K562 (cell line): ENCODE measurements around the gene EIF4E1B. TPM values are rescaled to one million over a fixed set of nuclear protein-coding genes. Genes with fewer than 3 reads are reported as not detected.

Source experiments
- ATAC-seq: fragments of 200-7000 bp; cut with Tn5 transposase; 3 replicates; pipeline ENCODE4 v1.9.1; 2020; ENCODE audit warnings: moderate library complexity
- BruUV-seq: library from RNA; stranded (reverse); fragments of 400-500 nt; replicated peaks from 2 replicates; lab custom pipeline; 2021; lab: Mats Ljungman, UMichigan
- CTCF ChIA-PET: fragments of 300-600 bp; formaldehyde crosslinking; extraction: SDS; loops from one replicate; lab custom pipeline; 2021; ENCODE audit warnings: low intra/inter-chr PET ratio; lab: Yijun Ruan, JAX
- POLR2A ChIA-PET: fragments of 300-600, 350-650 bp; sonication (Branson Sonifier 250); formaldehyde crosslinking; extraction: SDS; loops from one replicate; lab custom pipeline; 2021; ENCODE audit warnings: antibody characterized with exemption, inconsistent platforms; lab: Yijun Ruan, JAX
- DNase-seq, 4 experiments: peaks; one replicate each; pipeline versions ENCODE4 v3.0.0 to v3.0.0-alpha.2; 2011 to 2018; ENCODE audit warnings: low spot score in 3 of 4, mixed read lengths in 3 of 4; ENCODE audit errors: extremely low read depth in 1 of 4
- FAIRE-seq: peaks from 2 replicates; lab custom pipeline; 2011; peaks lifted over from hg19 to GRCh38; lab: Jason Lieb, UNC
- H2AFZ ChIP-seq: 2 replicates; pipeline ENCODE4 v1.6.0; 2011; ENCODE audit warnings: low read depth, low read length, control low read depth, inconsistent platforms
- H3K27ac ChIP-seq: fragments of 200-600 bp; 3 replicates; pipeline ENCODE4 v1.8.0; 2011; ENCODE audit warnings: low read depth, mild to moderate bottlenecking, control low read depth, inconsistent platforms, low read length, moderate library complexity, mixed read lengths; ENCODE audit errors: extremely low read depth
- H3K27me3 ChIP-seq, 2 experiments: fragments of 300-600 bp in 1 of 2; 2 replicates in 1 of 2; 3 replicates in 1 of 2; pipeline versions ENCODE4 v1.6.0 to v1.8.0; 2011; ENCODE audit warnings: inconsistent platforms in 2 of 2, low read length in 2 of 2, mild to moderate bottlenecking in 1 of 2, mixed read lengths in 1 of 2, moderate library complexity in 1 of 2; ENCODE audit not compliant: control insufficient read depth in 2 of 2, insufficient read depth in 2 of 2
- H3K36me3 ChIP-seq: fragments of 300-600 bp; 3 replicates; pipeline ENCODE4 v1.8.0; 2011; ENCODE audit warnings: mild to moderate bottlenecking, low read length, inconsistent platforms; ENCODE audit not compliant: control insufficient read depth, insufficient read depth
- H3K4me1 ChIP-seq, 2 experiments: fragments of 200-600 bp in 1 of 2; replicated peaks in 1 of 2; 2 replicates in 1 of 2; 3 replicates in 1 of 2; pipeline versions ENCODE4 v1.5.1 to v1.8.0; 2011; ENCODE audit warnings: inconsistent platforms in 2 of 2, low read length in 2 of 2, mild to moderate bottlenecking in 1 of 2, mixed read lengths in 1 of 2, moderate library complexity in 1 of 2; ENCODE audit not compliant: control insufficient read depth in 2 of 2, insufficient read depth in 2 of 2
- H3K4me2 ChIP-seq: 2 replicates; pipeline ENCODE4 v1.6.1; 2011; ENCODE audit warnings: low read length, control low read depth, inconsistent platforms, mixed read lengths; ENCODE audit not compliant: insufficient read depth
- H3K4me3 ChIP-seq: fragments of 200-600 bp; sonication (generic), shearing (Covaris generic); 2 replicates; pipeline ENCODE4 v1.5.1; 2016; ENCODE audit warnings: control low read depth, inconsistent platforms
- H3K79me2 ChIP-seq: fragments of 200-600 bp; 3 replicates; pipeline ENCODE4 v1.8.0; 2011; ENCODE audit warnings: low read length, inconsistent platforms; ENCODE audit not compliant: control insufficient read depth, insufficient read depth
- H3K9ac ChIP-seq, 2 experiments: 2 replicates each; pipeline versions ENCODE4 v1.6.0 to v1.6.1; 2011; ENCODE audit warnings: low read depth in 2 of 2, low read length in 2 of 2, control low read depth in 1 of 2, inconsistent platforms in 1 of 2, mild to moderate bottlenecking in 1 of 2, mixed read lengths in 1 of 2; ENCODE audit not compliant: insufficient read depth in 1 of 2
- H3K9me1 ChIP-seq: one replicate; pipeline ENCODE4 v1.6.0; 2011; ENCODE audit warnings: inconsistent platforms, mild to moderate bottlenecking, low read length, moderate library complexity; ENCODE audit not compliant: control insufficient read depth, insufficient read depth
- H3K9me3 ChIP-seq: replicated peaks from 2 replicates; pipeline ENCODE4 v1.5.1; 2011; ENCODE audit warnings: low read depth, low read length, inconsistent platforms; ENCODE audit not compliant: control insufficient read depth, insufficient read depth
- H4K20me1 ChIP-seq: replicated peaks from 2 replicates; pipeline ENCODE4 v1.6.1; 2011; ENCODE audit warnings: low read length, inconsistent platforms, mixed read lengths; ENCODE audit not compliant: control insufficient read depth, insufficient read depth
- OTX1 ChIP-seq: fragments of 450-650 bp; formaldehyde crosslinking; IDR thresholded peaks from 2 replicates; pipeline ENCODE4 v1.4.0; 2022; ENCODE audit warnings: mild to moderate bottlenecking
- POLR2B ChIP-seq: fragments of 450-650 bp; IDR thresholded peaks from 2 replicates; pipeline ENCODE4 v1.6.1; 2018; ENCODE audit warnings: low read depth; ENCODE audit not compliant: partially characterized antibody
- RAD21 ChIP-seq, 2 experiments: fragments of 250-450 bp in 1 of 2; fragments of 450-650 bp in 1 of 2; sonication (Bioruptor Pico) in 1 of 2; formaldehyde crosslinking in 1 of 2; IDR thresholded peaks in 1 of 2; conservative IDR thresholded peaks in 1 of 2; 2 replicates each; pipeline versions ENCODE4 v1.4.0 to v1.8.0; 2020 to 2022; ENCODE audit warnings: mild to moderate bottlenecking in 2 of 2, moderate library complexity in 1 of 2
- RBM34 ChIP-seq: fragments of 200-400 bp; formaldehyde crosslinking; IDR thresholded peaks from 2 replicates; pipeline ENCODE4 v1.6.1; 2018; ENCODE audit warnings: low read length, borderline replicate concordance; ENCODE audit not compliant: insufficient read depth
- SPI1 ChIP-seq: IDR thresholded peaks from 2 replicates; pipeline ENCODE4 v1.6.1; 2011; ENCODE audit warnings: low read depth, low read length, control low read depth, borderline replicate concordance
- ZKSCAN3 ChIP-seq: fragments of 250-450 bp; sonication (Bioruptor Pico); IDR thresholded peaks from 2 replicates; pipeline ENCODE4 v1.4.0; 2020
- ZNF134 ChIP-seq: fragments of 250-450 bp; sonication (Bioruptor Pico); conservative IDR thresholded peaks from 2 replicates; pipeline ENCODE4 v1.4.0; 2020
- WGBS: fragments of 100-300 bp; shearing (Covaris generic); methylation state at CpG from one replicate; pipeline ENCODE4 v1.1.6; 2016; ENCODE audit warnings: low coverage, mixed read lengths; ENCODE audit not compliant: insufficient coverage; ENCODE audit errors: missing lambda C conversion rate; 5-methylcytosine and 5-hydroxymethylcytosine counted together
- in situ Hi-C: fragments of 300-500 bp; cut with MboI; formaldehyde crosslinking; loops from 4 replicates; pipeline ENCODE4 v1.15.0; 2018; ENCODE audit warnings: inconsistent platforms, mixed read lengths
- intact Hi-C: fragments of 100-400 bp; cut with micrococcal nuclease; formaldehyde crosslinking; loops from 2 replicates; pipeline ENCODE4 v1.14.2; 2022
- polyA plus RNA-seq, 8 experiments: library from polyadenylated mRNA; depleted of rRNA in 4 of 8; stranded (reverse) in 5 of 8; unstranded in 3 of 8; fragments of >200 nt; fragmentation: Nextera tagmentation in 2 of 8; fragmentation: Illumina TruSeq in 1 of 8; extraction: Ambion mirVana in 2 of 8; extraction: Trizol in 1 of 8; gene quantifications; 2 replicates each; pipeline versions ENCODE4 v1.2.1 to v1.2.3, GENCODE V29; 2011 to 2014; ENCODE audit warnings: inconsistent platforms in 1 of 8, missing spikeins in 1 of 8
- total RNA-seq, 7 experiments: library from RNA; depleted of rRNA in 6 of 7; stranded (reverse); fragments of >200 nt in 6 of 7; fragmentation: Illumina TruSeq in 2 of 7; extraction: Trizol in 2 of 7; gene quantifications; 2 replicates each; pipeline versions ENCODE4 v1.2.1 to v1.2.3, GENCODE V29; 2011 to 2021; ENCODE audit warnings: low replicate concordance in 1 of 7
- TF ChIP-seq, protein P1 (sequence below): IDR thresholded peaks from 2 replicates; pipeline ENCODE4 v1.6.1; 2014; ENCODE audit warnings: antibody characterized with exemption
- TF ChIP-seq, protein P2 (sequence below): fragments of 450-650 bp; formaldehyde crosslinking; IDR thresholded peaks from 2 replicates; pipeline ENCODE4 v1.4.0; 2022; ENCODE audit warnings: missing genetic modification characterization

The EIF4E1B gene
- total and polyA plus RNA-seq, 9 of the 15 experiments (the other 6 are each of a cell fraction or from before 2014, with no cell fraction given): not detected

DNA sequence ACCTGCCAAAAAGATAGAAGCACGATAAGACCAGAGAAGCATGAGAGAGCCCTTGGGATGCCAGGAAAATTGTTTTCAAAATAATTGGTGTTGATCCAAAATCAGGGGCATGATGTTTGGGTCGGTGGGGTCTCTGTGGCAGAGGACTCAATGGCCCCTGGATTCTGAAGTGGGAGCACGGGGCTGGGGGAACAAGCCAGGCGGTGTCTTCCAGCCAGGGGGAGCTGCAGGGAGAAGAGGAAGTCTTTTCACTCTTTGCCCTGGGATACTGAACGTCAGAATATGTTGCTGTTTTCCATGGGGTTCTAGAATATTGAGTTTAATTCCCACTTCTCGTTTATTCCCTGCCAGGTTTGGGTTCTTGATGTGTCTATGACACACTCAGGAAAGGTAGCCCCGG lies 37.2 kb downstream of the EIF4E1B start:
- H3K9me3 ChIP-seq: no peaks in the 10 kb centered on the region; the same call in 1 of the 2 replicates
- H3K27me3 ChIP-seq: peaks cover 40 to 70% of the 10 kb centered on the region in 2 experiments
- intact Hi-C loops (loop anchor here (10.0 kb wide), 1 partner anchor 137 kb away; no protein-coding TSS in a partner anchor), in situ Hi-C loops (loop anchor here (10.0 kb wide), 1 partner anchor 287 kb away; no protein-coding TSS in a partner anchor)
- ATAC-seq: no peak
- H3K79me2 ChIP-seq: no peaks in the 10 kb centered on the region
- H3K27ac ChIP-seq: no peak overlapping the region
- H3K4me1 ChIP-seq: peaks cover 0 to 4% of the 10 kb centered on the region in 2 experiments; a peak in 1 of 5 replicates
- CTCF ChIA-PET: no interaction called here
- no peak overlapping the region for H3K9ac ChIP-seq
- H4K20me1 ChIP-seq: no peaks in the 10 kb centered on the region; the same call in 1 of the 2 replicates
- POLR2A ChIA-PET: interaction anchor here (0.6 to 1.1 kb wide), 2 partner anchors 10 to 447 kb away, joined by 3 read pairs; no protein-coding TSS in a partner anchor
- H2AFZ ChIP-seq: no peak overlapping the region
- no peak for FAIRE-seq
- WGBS: 3% methylated on average over 7 of the region's 7 CpGs
- no peak overlapping the region for H3K4me3 ChIP-seq
- no peaks in the 10 kb centered on the region for H3K9me1 ChIP-seq
- no peak for DNase-seq
- TF ChIP-seq POLR2B: no peak
- no peak for TF ChIP-seq ZKSCAN3 (CRISPR knock-in tag)
- peak; percentile 49; the same call in 1 of the 2 replicates for TF ChIP-seq SPI1
- no TSS peak for BruUV-seq
- no peaks in the 10 kb centered on the region for H3K36me3 ChIP-seq
- no peak overlapping the region for H3K4me2 ChIP-seq

DNA sequence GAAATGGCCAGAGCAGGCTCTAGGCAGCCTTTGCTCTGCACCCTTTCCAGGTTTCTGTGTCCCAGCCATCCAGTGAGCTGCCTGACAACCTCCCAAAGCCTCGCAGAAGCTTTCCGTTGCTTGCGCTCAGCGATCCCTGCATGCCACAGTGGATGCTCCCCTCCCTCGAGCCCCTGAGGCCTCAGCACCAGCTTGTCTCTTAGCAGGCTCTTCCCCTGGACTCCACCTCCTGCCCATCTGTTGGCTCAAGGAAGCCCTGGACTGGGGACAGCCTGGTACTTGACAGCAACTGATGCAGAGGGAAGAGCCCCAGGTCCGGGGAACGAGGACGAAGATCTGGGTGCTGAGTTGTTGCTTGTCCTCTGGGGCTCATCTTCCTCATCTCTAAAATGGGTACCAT lies 40.0 kb downstream of the EIF4E1B start:
- intact Hi-C loops: no loop called here
- ATAC-seq: no peak
- Histone ChIP-seq H3K79me2 (no peaks in the 10 kb centered on the region), H2AFZ (no peak overlapping the region), H3K9ac (no peak overlapping the region; a peak in 1 of 4 replicates), H3K4me3 (no peak overlapping the region), H3K27ac (no peak overlapping the region), H3K9me3 (no peaks in the 10 kb centered on the region; the same call in 1 of the 2 replicates), H3K9me1 (no peaks in the 10 kb centered on the region), H4K20me1 (no peaks in the 10 kb centered on the region; the same call in 1 of the 2 replicates), H3K27me3 (peaks cover 27 to 43% of the 10 kb centered on the region in 2 experiments), H3K4me1 (peaks cover under 1 to 6% of the 10 kb centered on the region in 2 experiments; a peak in 3 of 5 replicates), H3K36me3 (no peaks in the 10 kb centered on the region), H3K4me2 (no peak overlapping the region)
- DNase-seq: no peak
- in situ Hi-C loops: no loop called here
- POLR2A ChIA-PET: interaction anchor here (1.1 kb wide), 1 partner anchor 10 kb away, joined by 3 read pairs; no protein-coding TSS in a partner anchor
- BruUV-seq: no TSS peak
- 22% methylated on average over 8 of the region's 8 CpGs for WGBS
- TF ChIP-seq, protein P1, sequence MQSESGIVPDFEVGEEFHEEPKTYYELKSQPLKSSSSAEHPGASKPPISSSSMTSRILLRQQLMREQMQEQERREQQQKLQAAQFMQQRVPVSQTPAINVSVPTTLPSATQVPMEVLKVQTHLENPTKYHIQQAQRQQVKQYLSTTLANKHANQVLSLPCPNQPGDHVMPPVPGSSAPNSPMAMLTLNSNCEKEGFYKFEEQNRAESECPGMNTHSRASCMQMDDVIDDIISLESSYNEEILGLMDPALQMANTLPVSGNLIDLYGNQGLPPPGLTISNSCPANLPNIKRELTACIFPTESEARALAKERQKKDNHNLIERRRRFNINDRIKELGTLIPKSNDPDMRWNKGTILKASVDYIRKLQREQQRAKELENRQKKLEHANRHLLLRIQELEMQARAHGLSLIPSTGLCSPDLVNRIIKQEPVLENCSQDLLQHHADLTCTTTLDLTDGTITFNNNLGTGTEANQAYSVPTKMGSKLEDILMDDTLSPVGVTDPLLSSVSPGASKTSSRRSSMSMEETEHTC: no peak
- TF ChIP-seq OTX1 (CRISPR knock-in tag) (no peak), ZNF134 (CRISPR knock-in tag) (no peak), RAD21 (CRISPR knock-in tag; conservative IDR thresholded peaks at IDR 0.05 in 1 of 2, IDR thresholded peaks at IDR 0.05 in 1 of 2) (no peak), RBM34 (no peak)
- TF ChIP-seq, protein P2, sequence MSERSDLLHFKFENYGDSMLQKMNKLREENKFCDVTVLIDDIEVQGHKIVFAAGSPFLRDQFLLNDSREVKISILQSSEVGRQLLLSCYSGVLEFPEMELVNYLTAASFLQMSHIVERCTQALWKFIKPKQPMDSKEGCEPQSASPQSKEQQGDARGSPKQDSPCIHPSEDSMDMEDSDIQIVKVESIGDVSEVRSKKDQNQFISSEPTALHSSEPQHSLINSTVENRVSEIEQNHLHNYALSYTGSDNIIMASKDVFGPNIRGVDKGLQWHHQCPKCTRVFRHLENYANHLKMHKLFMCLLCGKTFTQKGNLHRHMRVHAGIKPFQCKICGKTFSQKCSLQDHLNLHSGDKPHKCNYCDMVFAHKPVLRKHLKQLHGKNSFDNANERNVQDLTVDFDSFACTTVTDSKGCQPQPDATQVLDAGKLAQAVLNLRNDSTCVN (CRISPR knock-in tag): no peak
- CTCF ChIA-PET: no interaction called here
- FAIRE-seq: no peak
